A673 (cell line): ENCODE results near the gene SNX10. TPM values are rescaled to one million over a fixed set of nuclear protein-coding genes. Genes with fewer than 3 reads are reported as not detected.

Source experiments
- BruUV-seq: library from RNA; stranded (reverse); fragments of 400-500 nt; replicated peaks from 2 replicates; lab custom pipeline; 2021; lab: Mats Ljungman, UMichigan
- CTCF ChIA-PET: fragments of 300-600 bp; sonication (Branson Sonifier 250); formaldehyde crosslinking; loops from one replicate; lab custom pipeline; 2022; ENCODE audit warnings: antibody characterized with exemption; lab: Charles Lee
- POLR2A ChIA-PET: fragments of 300-600 bp; sonication (Branson Sonifier 250); formaldehyde crosslinking; loops from one replicate; lab custom pipeline; 2022; ENCODE audit warnings: antibody characterized with exemption; ENCODE audit not compliant: low non-redundant PET; lab: Charles Lee
- DNase-seq: peaks from one replicate; pipeline ENCODE4 v3.0.0-alpha.2; 2015; ENCODE audit warnings: low spot score
- H3K27ac ChIP-seq: fragments of 200-600 bp; sonication (generic); 2 replicates; pipeline ENCODE4 v1.5.1; 2016; ENCODE audit warnings: mixed run types, low read depth, mild to moderate bottlenecking, mixed read lengths, antibody characterized with exemption, low read length; ENCODE audit not compliant: poor library complexity, severe bottlenecking
- H3K27me3 ChIP-seq: fragments of 200-600 bp; sonication (generic); replicated peaks from 2 replicates; pipeline ENCODE4 v1.6.1; 2017; ENCODE audit warnings: mixed run types, low read depth, mild to moderate bottlenecking, mixed read lengths, antibody characterized with exemption, low read length; ENCODE audit not compliant: insufficient read depth, poor library complexity
- H3K36me3 ChIP-seq: fragments of 200-600 bp; sonication (generic); 2 replicates; pipeline ENCODE4 v1.6.1; 2016; ENCODE audit warnings: mixed run types, mild to moderate bottlenecking, mixed read lengths, antibody characterized with exemption, low read length; ENCODE audit not compliant: insufficient read depth, poor library complexity, severe bottlenecking
- H3K4me1 ChIP-seq: fragments of 200-600 bp; sonication (generic); 2 replicates; pipeline ENCODE4 v1.6.1; 2017; ENCODE audit warnings: mixed run types, mild to moderate bottlenecking, mixed read lengths, antibody characterized with exemption, low read length; ENCODE audit not compliant: insufficient read depth, poor library complexity, severe bottlenecking
- H3K4me3 ChIP-seq: fragments of 200-600 bp; sonication (generic); 2 replicates; pipeline ENCODE4 v1.5.1; 2016; ENCODE audit warnings: low read depth, mixed run types, mild to moderate bottlenecking, mixed read lengths, low read length; ENCODE audit not compliant: poor library complexity, severe bottlenecking
- H3K9me3 ChIP-seq: fragments of 200-600 bp; sonication (generic); 2 replicates; pipeline ENCODE4 v1.6.1; 2016; ENCODE audit warnings: mixed run types, low read depth, mild to moderate bottlenecking, mixed read lengths, antibody characterized with exemption, low read length; ENCODE audit not compliant: poor library complexity, severe bottlenecking
- EZH2 ChIP-seq: fragments of 200-600 bp; sonication (generic); IDR thresholded peaks from 2 replicates; pipeline ENCODE4 v1.6.1; 2017; ENCODE audit warnings: borderline replicate concordance, low read depth, mild to moderate bottlenecking, mixed read lengths, antibody characterized with exemption, low read length; ENCODE audit not compliant: poor library complexity, severe bottlenecking
- intact Hi-C: fragments of 100-400 bp; cut with micrococcal nuclease; formaldehyde crosslinking; loops from one replicate; pipeline ENCODE4 v1.10.0; 2022; ENCODE audit not compliant: unreplicated experiment
- total RNA-seq: library from RNA; stranded (reverse); gene quantifications from 2 replicates; pipeline ENCODE4 v1.2.3, GENCODE V29; 2021
- TF ChIP-seq, protein P1 (sequence below): fragments of 300-800, 200-600 bp; sonication (generic); conservative IDR thresholded peaks from 2 replicates; pipeline ENCODE4 v1.5.1; 2017; ENCODE audit warnings: low read depth, mild to moderate bottlenecking, antibody characterized with exemption, low read length, moderate library complexity, mixed read lengths

Gene SNX10
- total RNA-seq, 1 experiment from 2014 or later: 1.1 TPM

DNA sequence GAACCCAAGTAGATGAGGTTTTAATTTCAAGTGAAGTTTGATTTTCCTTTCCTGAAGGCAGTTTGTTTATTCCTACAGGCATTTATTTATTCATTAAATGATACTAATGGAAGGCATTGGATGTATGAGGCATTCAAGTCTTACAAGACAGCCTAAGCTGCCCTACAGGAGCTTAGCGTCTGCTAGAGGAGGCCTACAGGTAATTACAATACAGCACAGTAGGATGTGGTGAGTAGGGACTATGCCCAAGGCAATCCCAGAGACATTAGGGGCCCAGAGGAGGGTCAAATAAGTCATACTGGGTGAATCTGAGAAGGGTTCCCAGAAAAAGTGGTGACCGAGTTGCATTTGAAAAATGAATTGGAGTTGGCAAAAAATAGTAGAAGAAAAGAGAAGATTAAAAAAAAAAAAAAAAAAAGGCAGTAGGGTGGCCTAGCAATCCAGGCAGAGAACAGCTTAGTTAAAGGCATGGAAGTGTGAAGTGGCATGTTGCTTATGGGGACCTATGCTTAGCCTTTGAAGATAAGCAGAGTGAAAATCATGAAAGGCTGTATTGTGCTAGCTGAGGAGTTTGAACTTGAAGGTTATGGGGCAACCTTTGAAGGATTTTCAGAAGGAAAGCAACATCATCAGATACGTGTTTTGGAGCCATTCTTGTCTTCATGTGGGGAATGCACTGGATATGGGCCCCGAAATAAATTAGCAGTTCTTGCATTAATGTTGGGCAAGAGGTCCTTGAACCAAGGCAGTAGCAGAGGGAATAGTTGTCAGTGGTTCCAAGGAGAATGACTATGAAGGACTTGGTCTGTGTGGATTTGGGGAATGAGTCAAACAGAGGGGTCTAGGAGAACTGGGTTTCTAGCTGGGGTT is 65.5 kb downstream of the SNX10 start:
- ChIA-PET POLR2A (no interaction called here), CTCF (no interaction called here)
- no peak for DNase-seq
- H3K9me3 ChIP-seq: no peaks in the 10 kb centered on the region
- no peak overlapping the region for H3K27ac ChIP-seq
- no peaks in the 10 kb centered on the region for H3K4me1 ChIP-seq
- BruUV-seq: no TSS peak
- no peaks in the 10 kb centered on the region for H3K36me3 ChIP-seq
- TF ChIP-seq, protein P1, sequence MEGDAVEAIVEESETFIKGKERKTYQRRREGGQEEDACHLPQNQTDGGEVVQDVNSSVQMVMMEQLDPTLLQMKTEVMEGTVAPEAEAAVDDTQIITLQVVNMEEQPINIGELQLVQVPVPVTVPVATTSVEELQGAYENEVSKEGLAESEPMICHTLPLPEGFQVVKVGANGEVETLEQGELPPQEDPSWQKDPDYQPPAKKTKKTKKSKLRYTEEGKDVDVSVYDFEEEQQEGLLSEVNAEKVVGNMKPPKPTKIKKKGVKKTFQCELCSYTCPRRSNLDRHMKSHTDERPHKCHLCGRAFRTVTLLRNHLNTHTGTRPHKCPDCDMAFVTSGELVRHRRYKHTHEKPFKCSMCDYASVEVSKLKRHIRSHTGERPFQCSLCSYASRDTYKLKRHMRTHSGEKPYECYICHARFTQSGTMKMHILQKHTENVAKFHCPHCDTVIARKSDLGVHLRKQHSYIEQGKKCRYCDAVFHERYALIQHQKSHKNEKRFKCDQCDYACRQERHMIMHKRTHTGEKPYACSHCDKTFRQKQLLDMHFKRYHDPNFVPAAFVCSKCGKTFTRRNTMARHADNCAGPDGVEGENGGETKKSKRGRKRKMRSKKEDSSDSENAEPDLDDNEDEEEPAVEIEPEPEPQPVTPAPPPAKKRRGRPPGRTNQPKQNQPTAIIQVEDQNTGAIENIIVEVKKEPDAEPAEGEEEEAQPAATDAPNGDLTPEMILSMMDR: no peak
- TF ChIP-seq EZH2: no peak
- no peaks in the 10 kb centered on the region for H3K27me3 ChIP-seq
- intact Hi-C loops: no loop called here
- no peak overlapping the region for H3K4me3 ChIP-seq

DNA sequence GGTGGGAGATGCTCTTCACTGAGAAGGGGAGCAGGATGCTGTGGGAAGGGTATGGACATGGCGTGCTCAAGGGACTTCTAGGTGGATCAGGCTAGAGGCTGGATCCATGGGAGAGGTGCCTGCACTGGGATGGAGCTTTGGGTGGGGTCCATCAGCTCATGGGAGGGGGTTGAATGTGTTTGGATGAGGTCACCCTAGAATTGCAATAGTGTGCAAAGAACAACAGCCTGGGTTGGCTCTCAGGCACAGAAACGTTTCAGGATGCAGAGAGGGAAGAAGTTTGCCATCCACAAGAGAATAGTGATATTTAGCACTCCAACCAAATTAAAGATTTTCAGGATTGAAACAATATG is 66.1 kb downstream of the SNX10 start:
- H3K9me3 ChIP-seq: no peaks in the 10 kb centered on the region
- no peaks in the 10 kb centered on the region for H3K27me3 ChIP-seq
- H3K4me3 ChIP-seq: no peak overlapping the region
- no TSS peak for BruUV-seq
- no peak for TF ChIP-seq EZH2
- TF ChIP-seq, protein P1: no peak
- no peak for DNase-seq
- no peaks in the 10 kb centered on the region for H3K36me3 ChIP-seq
- ChIA-PET POLR2A (no interaction called here), CTCF (no interaction called here)
- intact Hi-C loops: no loop called here
- no peaks in the 10 kb centered on the region for H3K4me1 ChIP-seq
- H3K27ac ChIP-seq: no peak overlapping the region

DNA sequence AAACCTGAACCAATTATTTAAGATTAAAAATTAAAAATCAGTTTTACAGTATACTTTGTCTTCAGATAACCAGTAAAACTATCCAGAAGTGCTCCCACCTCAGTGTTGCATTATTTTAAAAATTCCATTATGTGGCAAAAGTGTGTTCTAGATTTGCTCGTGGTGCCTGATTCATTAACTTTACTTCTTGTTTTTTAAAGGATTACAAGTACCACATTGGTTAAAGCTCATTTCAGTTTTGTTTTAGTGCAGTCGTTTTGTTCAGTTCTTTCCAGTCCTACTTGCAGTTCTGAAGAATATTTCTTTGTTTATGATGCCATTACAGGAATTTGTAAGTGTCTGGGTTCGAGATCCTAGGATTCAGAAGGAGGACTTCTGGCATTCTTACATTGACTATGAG is 69.0 kb downstream of the SNX10 start:
- no peak for DNase-seq
- Histone ChIP-seq H3K9me3 (no peaks in the 10 kb centered on the region), H3K36me3 (no peaks in the 10 kb centered on the region), H3K27me3 (no peaks in the 10 kb centered on the region), H3K4me1 (peaks cover 2% of the 10 kb centered on the region), H3K27ac (no peak overlapping the region), H3K4me3 (no peak overlapping the region)
- TF ChIP-seq, protein P1: no peak
- TF ChIP-seq EZH2: no peak
- CTCF ChIA-PET: no interaction called here
- intact Hi-C loops: loop anchor here (10.0 kb wide), 2 partner anchors 506 to 1106 kb away; no protein-coding TSS in a partner anchor
- BruUV-seq: no TSS peak
- POLR2A ChIA-PET: interaction anchor here (1.0 kb wide), 1 partner anchor 72 kb away, joined by 7 read pairs; no protein-coding TSS in a partner anchor
